IgD-negative memory B cell (primary cell): Measurements from ENCODE around the gene NCKAP5. TPM values are rescaled to one million over a fixed set of nuclear protein-coding genes. Genes with fewer than 3 reads are reported as not detected.
"Not testable (repeated sequence)": the region's sequence is repeated elsewhere in the genome, so short reads cannot be mapped to it uniquely, and the experiment has no call there.

Source experiments
- H3K27ac Mint-ChIP-seq, 3 donors: one replicate each; pipeline ENCODE4 v1.8.0; 2020 to 2022; ENCODE audit warnings: mild to moderate bottlenecking in 3 of 3, mixed read lengths in 3 of 3, moderate library complexity in 1 of 3
- H3K27me3 Mint-ChIP-seq: one replicate; pipeline ENCODE4 v1.8.0; 2021; ENCODE audit warnings: mixed read lengths
- H3K36me3 Mint-ChIP-seq: one replicate; pipeline ENCODE4 v1.8.0; 2020; ENCODE audit warnings: mild to moderate bottlenecking, mixed read lengths
- H3K4me1 Mint-ChIP-seq, 3 donors: one replicate each; pipeline ENCODE4 v1.8.0; 2020 to 2022; ENCODE audit warnings: mixed read lengths in 3 of 3, mild to moderate bottlenecking in 1 of 3
- H3K4me3 Mint-ChIP-seq, 4 donors: one replicate each; pipeline ENCODE4 v1.8.0; 2020 to 2022; ENCODE audit warnings: mild to moderate bottlenecking in 4 of 4, mixed read lengths in 4 of 4, moderate library complexity in 3 of 4
- H3K9me3 Mint-ChIP-seq, 3 donors: one replicate each; pipeline ENCODE4 v1.8.0; 2020 to 2021; ENCODE audit warnings: mixed read lengths in 3 of 3, mild to moderate bottlenecking in 1 of 3
- polyA plus RNA-seq: library from polyadenylated mRNA; unstranded; fragments of 300-500 nt; fragmentation: Illumina TruSeq; gene quantifications from one replicate; pipeline ENCODE4 v1.2.3, GENCODE V29; 2021

NCKAP5 gene
- polyA plus RNA-seq, 1 donor from 2014 or later = not detected

- H3K36me3 Mint-ChIP-seq = no peaks in the 10 kb centered on the region
- H3K27ac Mint-ChIP-seq = no peak overlapping the region
- peaks cover 7% of the 10 kb centered on the region for H3K27me3 Mint-ChIP-seq
- peaks cover 0 to 4% (median 0%) of the 10 kb centered on the region in 3 donors for H3K9me3 Mint-ChIP-seq
- no peaks in the 10 kb centered on the region for H3K4me1 Mint-ChIP-seq
- no peak overlapping the region for H3K4me3 Mint-ChIP-seq
These were observed 84.2 kb downstream of the NCKAP5 start for GRCh38 chr2:133484106-133484505.

GRCh38 chr2:133483181-133483580, 85.1 kb downstream of the NCKAP5 start:
- Mint-ChIP-seq H3K4me1 (no peaks in the 10 kb centered on the region), H3K27ac (no peak overlapping the region), H3K4me3 (no peak overlapping the region), H3K9me3 (peaks cover 0 to 2% (median 0%) of the 10 kb centered on the region in 3 donors), H3K27me3 (peaks cover 7% of the 10 kb centered on the region), H3K36me3 (no peaks in the 10 kb centered on the region)

GRCh38 chr2:133480707-133481429, 87.4 kb downstream of the NCKAP5 start:
- peaks cover 0 to 2% (median 0%) of the 10 kb centered on the region in 3 donors for H3K9me3 Mint-ChIP-seq
- no peak overlapping the region for H3K4me3 Mint-ChIP-seq
- H3K27ac Mint-ChIP-seq = no peak overlapping the region
- no peaks in the 10 kb centered on the region for H3K36me3 Mint-ChIP-seq
- H3K4me1 Mint-ChIP-seq = no peaks in the 10 kb centered on the region
- H3K27me3 Mint-ChIP-seq = peaks cover 5% of the 10 kb centered on the region

GRCh38 chr2:133477616-133477990, 90.7 kb downstream of the NCKAP5 start:
- no peak overlapping the region for H3K27ac Mint-ChIP-seq
- H3K36me3 Mint-ChIP-seq = no peaks in the 10 kb centered on the region
- peaks cover 0 to 3% (median 0%) of the 10 kb centered on the region in 3 donors for H3K9me3 Mint-ChIP-seq
- peaks cover 2% of the 10 kb centered on the region for H3K27me3 Mint-ChIP-seq
- H3K4me1 Mint-ChIP-seq = no peaks in the 10 kb centered on the region
- no peak overlapping the region for H3K4me3 Mint-ChIP-seq

GRCh38 chr2:133476931-133477615, 91.2 kb downstream of the NCKAP5 start:
- no peak overlapping the region for H3K4me3 Mint-ChIP-seq
- H3K27me3 Mint-ChIP-seq = peaks cover 2% of the 10 kb centered on the region
- peaks cover 0 to 4% (median 2%) of the 10 kb centered on the region in 3 donors for H3K9me3 Mint-ChIP-seq

GRCh38 chr2:133476286-133476685, 92.0 kb downstream of the NCKAP5 start:
- Mint-ChIP-seq H3K4me1 (no peaks in the 10 kb centered on the region), H3K9me3 (peaks cover 0 to 4% (median 2%) of the 10 kb centered on the region in 3 donors), H3K27me3 (peaks cover 4% of the 10 kb centered on the region), H3K27ac (no peak overlapping the region), H3K36me3 (no peaks in the 10 kb centered on the region), H3K4me3 (no peak overlapping the region)

More at GRCh38 chr2:133476931-133477615, 91.2 kb downstream of the NCKAP5 start:
- H3K27ac Mint-ChIP-seq = no peak overlapping the region
- H3K4me1 Mint-ChIP-seq = no peaks in the 10 kb centered on the region
- no peaks in the 10 kb centered on the region for H3K36me3 Mint-ChIP-seq

GRCh38 chr2:133475610-133476009, 92.7 kb downstream of the NCKAP5 start:
- no peaks in the 10 kb centered on the region for H3K4me1 Mint-ChIP-seq
- H3K27ac Mint-ChIP-seq = no peak overlapping the region
- H3K36me3 Mint-ChIP-seq = no peaks in the 10 kb centered on the region
- H3K4me3 Mint-ChIP-seq = no peak overlapping the region
- H3K27me3 Mint-ChIP-seq = peaks cover 4% of the 10 kb centered on the region
- peaks cover 0 to 4% (median 2%) of the 10 kb centered on the region in 3 donors for H3K9me3 Mint-ChIP-seq

- not testable (repeated sequence) for H3K27ac Mint-ChIP-seq, H3K4me1 Mint-ChIP-seq
These were observed 97.8 kb downstream of the NCKAP5 start for GRCh38 chr2:133470446-133470845.

GRCh38 chr2:133462811-133463210, 105.5 kb downstream of the NCKAP5 start:
- Mint-ChIP-seq H3K27ac (no peak overlapping the region), H3K9me3 (no peaks in the 10 kb centered on the region), H3K4me3 (no peak overlapping the region)

More at GRCh38 chr2:133470446-133470845, 97.8 kb downstream of the NCKAP5 start:
- H3K4me3 Mint-ChIP-seq, H3K9me3 Mint-ChIP-seq, H3K36me3 Mint-ChIP-seq, H3K27me3 Mint-ChIP-seq: not testable (repeated sequence)

GRCh38 chr2:133461484-133461883, 106.8 kb downstream of the NCKAP5 start:
- H3K4me3 Mint-ChIP-seq = no peak overlapping the region
- H3K27me3 Mint-ChIP-seq = no peaks in the 10 kb centered on the region
- H3K27ac Mint-ChIP-seq = no peak overlapping the region
- H3K9me3 Mint-ChIP-seq = no peaks in the 10 kb centered on the region
- H3K36me3 Mint-ChIP-seq = no peaks in the 10 kb centered on the region
- H3K4me1 Mint-ChIP-seq = no peaks in the 10 kb centered on the region

More at GRCh38 chr2:133462811-133463210, 105.5 kb downstream of the NCKAP5 start:
- H3K36me3 Mint-ChIP-seq = no peaks in the 10 kb centered on the region
- no peaks in the 10 kb centered on the region for H3K4me1 Mint-ChIP-seq
- H3K27me3 Mint-ChIP-seq = no peaks in the 10 kb centered on the region

GRCh38 chr2:133459590-133459989, 108.7 kb downstream of the NCKAP5 start:
- no peaks in the 10 kb centered on the region for H3K27me3 Mint-ChIP-seq
- no peaks in the 10 kb centered on the region for H3K36me3 Mint-ChIP-seq

GRCh38 chr2:133458280-133458679, 110.0 kb downstream of the NCKAP5 start:
- Mint-ChIP-seq H3K27ac (no peak overlapping the region), H3K36me3 (no peaks in the 10 kb centered on the region), H3K9me3 (peaks cover 0 to 3% (median under 1%) of the 10 kb centered on the region in 3 donors)

More at GRCh38 chr2:133459590-133459989, 108.7 kb downstream of the NCKAP5 start:
- H3K9me3 Mint-ChIP-seq = no peaks in the 10 kb centered on the region
- H3K27ac Mint-ChIP-seq = no peak overlapping the region
- H3K4me3 Mint-ChIP-seq = no peak overlapping the region
- no peaks in the 10 kb centered on the region for H3K4me1 Mint-ChIP-seq

GRCh38 chr2:133457861-133458260, 110.4 kb downstream of the NCKAP5 start:
- Mint-ChIP-seq H3K27ac (no peak overlapping the region), H3K27me3 (no peaks in the 10 kb centered on the region), H3K36me3 (no peaks in the 10 kb centered on the region), H3K9me3 (peaks cover 0 to 7% (median 2%) of the 10 kb centered on the region in 3 donors), H3K4me1 (no peaks in the 10 kb centered on the region), H3K4me3 (no peak overlapping the region)

More at GRCh38 chr2:133458280-133458679, 110.0 kb downstream of the NCKAP5 start:
- H3K27me3 Mint-ChIP-seq = no peaks in the 10 kb centered on the region
- H3K4me1 Mint-ChIP-seq = no peaks in the 10 kb centered on the region
- H3K4me3 Mint-ChIP-seq = no peak overlapping the region

GRCh38 chr2:133456971-133457370, 111.3 kb downstream of the NCKAP5 start:
- Mint-ChIP-seq H3K36me3 (no peaks in the 10 kb centered on the region), H3K27me3 (no peaks in the 10 kb centered on the region), H3K4me1 (no peaks in the 10 kb centered on the region), H3K27ac (no peak overlapping the region), H3K4me3 (no peak overlapping the region), H3K9me3 (peaks cover 0 to 8% (median 2%) of the 10 kb centered on the region in 3 donors)

GRCh38 chr2:133456156-133456555, 112.1 kb downstream of the NCKAP5 start:
- Mint-ChIP-seq H3K4me1 (no peaks in the 10 kb centered on the region), H3K27me3 (no peaks in the 10 kb centered on the region), H3K4me3 (no peak overlapping the region), H3K9me3 (peaks cover 0 to 8% (median 4%) of the 10 kb centered on the region in 3 donors), H3K27ac (no peak overlapping the region), H3K36me3 (no peaks in the 10 kb centered on the region)
